Fibroblast of lung (primary cell): ENCODE data around the gene CLINT1.

ENCODE experiments used
- CTCF ChIP-seq, 2 donors: IDR thresholded peaks in 1 of 2; conservative IDR thresholded peaks in 1 of 2; 1 replicate in 1 of 2; 2 replicates in 1 of 2; pipeline ENCODE4 v1.5.1; 2011 to 2012; ENCODE audit warnings: low read length in 2 of 2, control low read depth in 1 of 2, inconsistent platforms in 1 of 2, low read depth in 1 of 2, mild to moderate bottlenecking in 1 of 2
- EZH2 ChIP-seq: IDR thresholded peaks from 2 replicates; pipeline ENCODE4 v1.5.1; 2012; ENCODE audit warnings: low read length, control low read depth, mild to moderate bottlenecking; ENCODE audit errors: missing control alignments

GRCh38 chr5:157756122-157756521 lies 102.8 kb downstream of the CLINT1 start:
- no peak for TF ChIP-seq CTCF (conservative IDR thresholded peaks at IDR 0.05 in 1 of 2, IDR thresholded peaks at IDR 0.05 in 1 of 2; ENCODE audit: low read depth in 1 of 2, low read length in 2 of 2)
- TF ChIP-seq EZH2, result no peak
